Measurements from ENCODE around the gene PIK3R3. TPM values are rescaled to one million over a fixed set of nuclear protein-coding genes. Genes with fewer than 3 reads are reported as not detected.

The PIK3R3 gene
- total RNA-seq, 1 experiment from 2014 or later = 30.2 TPM

- H3K36me3 ChIP-seq (ENCODE audit: insufficient read depth, low read length, poor library complexity, severe bottlenecking) = no peaks in the 10 kb centered on the region
- no TSS peak for BruUV-seq (replicated peaks)
- no peak for DNase-seq (ENCODE audit: low spot score)
- ChIA-PET POLR2A (ENCODE audit: low non-redundant PET) (no interaction called here), CTCF (no interaction called here)
- no peak overlapping the region for H3K4me3 ChIP-seq (ENCODE audit: low read depth, low read length, poor library complexity, severe bottlenecking)
- H3K9me3 ChIP-seq (ENCODE audit: low read depth, low read length, poor library complexity, severe bottlenecking) = no peaks in the 10 kb centered on the region
- no peak for TF ChIP-seq EZH2 (IDR thresholded peaks at IDR 0.05; ENCODE audit: borderline replicate concordance, low read depth, low read length, poor library complexity, severe bottlenecking)
- intact Hi-C loops (cut with micrococcal nuclease; ENCODE audit: unreplicated experiment) = no loop called here
- H3K4me1 ChIP-seq (ENCODE audit: insufficient read depth, low read length, poor library complexity, severe bottlenecking) = peaks cover 4% of the 10 kb centered on the region
- no peak overlapping the region for H3K27ac ChIP-seq (ENCODE audit: low read depth, low read length, poor library complexity, severe bottlenecking)
- H3K27me3 ChIP-seq (replicated peaks; ENCODE audit: insufficient read depth, low read depth, low read length, poor library complexity) = no peaks in the 10 kb centered on the region
These were observed 18.5 kb downstream of the PIK3R3 start for GRCh38 chr1:46113948-46114347.

GRCh38 chr1:46112108-46112507 is 20.3 kb downstream of the PIK3R3 start:
- Histone ChIP-seq H3K4me3 (ENCODE audit: low read depth, low read length, poor library complexity, severe bottlenecking) (no peak overlapping the region), H3K36me3 (ENCODE audit: insufficient read depth, low read length, poor library complexity, severe bottlenecking) (no peaks in the 10 kb centered on the region), H3K27ac (ENCODE audit: low read depth, low read length, poor library complexity, severe bottlenecking) (no peak overlapping the region), H3K4me1 (ENCODE audit: insufficient read depth, low read length, poor library complexity, severe bottlenecking) (peaks cover 4% of the 10 kb centered on the region), H3K27me3 (replicated peaks; ENCODE audit: insufficient read depth, low read depth, low read length, poor library complexity) (no peaks in the 10 kb centered on the region), H3K9me3 (ENCODE audit: low read depth, low read length, poor library complexity, severe bottlenecking) (no peaks in the 10 kb centered on the region)
- ChIA-PET CTCF (no interaction called here), POLR2A (ENCODE audit: low non-redundant PET) (no interaction called here)
- intact Hi-C loops (cut with micrococcal nuclease; ENCODE audit: unreplicated experiment) = no loop called here
- BruUV-seq (replicated peaks) = no TSS peak
- DNase-seq (ENCODE audit: low spot score) = no peak
- no peak for TF ChIP-seq CTCF (conservative IDR thresholded peaks at IDR 0.05; ENCODE audit: low read depth, low read length)
- TF ChIP-seq EZH2 (IDR thresholded peaks at IDR 0.05; ENCODE audit: borderline replicate concordance, low read depth, low read length, poor library complexity, severe bottlenecking) = no peak

GRCh38 chr1:46110521-46110920 is 21.9 kb downstream of the PIK3R3 start:
- ChIA-PET CTCF (no interaction called here), POLR2A (ENCODE audit: low non-redundant PET) (interaction anchor here (0.6 kb wide), 1 partner anchor 673 kb away, joined by 8 read pairs; no protein-coding TSS in a partner anchor)
- BruUV-seq (replicated peaks) = no TSS peak

More at GRCh38 chr1:46110521-46110920, 21.9 kb downstream of the PIK3R3 start:
- Histone ChIP-seq H3K27ac (ENCODE audit: low read depth, low read length, poor library complexity, severe bottlenecking) (no peak overlapping the region), H3K27me3 (replicated peaks; ENCODE audit: insufficient read depth, low read depth, low read length, poor library complexity) (no peaks in the 10 kb centered on the region), H3K36me3 (ENCODE audit: insufficient read depth, low read length, poor library complexity, severe bottlenecking) (no peaks in the 10 kb centered on the region), H3K4me3 (ENCODE audit: low read depth, low read length, poor library complexity, severe bottlenecking) (no peak overlapping the region), H3K9me3 (ENCODE audit: low read depth, low read length, poor library complexity, severe bottlenecking) (no peaks in the 10 kb centered on the region), H3K4me1 (ENCODE audit: insufficient read depth, low read length, poor library complexity, severe bottlenecking) (peaks cover 4% of the 10 kb centered on the region)
- DNase-seq (ENCODE audit: low spot score) = no peak
- intact Hi-C loops (cut with micrococcal nuclease; ENCODE audit: unreplicated experiment) = no loop called here
- TF ChIP-seq EZH2 (IDR thresholded peaks at IDR 0.05; ENCODE audit: borderline replicate concordance, low read depth, low read length, poor library complexity, severe bottlenecking) (no peak), CTCF (conservative IDR thresholded peaks at IDR 0.05; ENCODE audit: low read depth, low read length) (no peak)
